Activated naive CD8-positive, alpha-beta T cell treated with anti-CD3 and anti-CD28 coated beads for 36 hours (primary cell): ENCODE measurements around the gene LPCAT2. TPM values are rescaled to one million over a fixed set of nuclear protein-coding genes. Genes with fewer than 3 reads are reported as not detected.
"Not testable (repeated sequence)": the region's sequence is repeated elsewhere in the genome, so short reads cannot be mapped to it uniquely, and the experiment has no call there.

Experiments used
- DNase-seq: peaks from one replicate; pipeline ENCODE4 v3.0.0; 2021
- H3K27ac Mint-ChIP-seq: one replicate; pipeline ENCODE4 v1.8.0; 2022; ENCODE audit warnings: mild to moderate bottlenecking, moderate library complexity, mixed read lengths
- H3K27me3 Mint-ChIP-seq: one replicate; pipeline ENCODE4 v1.8.0; 2022; ENCODE audit warnings: mild to moderate bottlenecking, mixed read lengths
- H3K36me3 Mint-ChIP-seq: one replicate; pipeline ENCODE4 v1.8.0; 2021; ENCODE audit warnings: mild to moderate bottlenecking, mixed read lengths
- H3K4me1 Mint-ChIP-seq: one replicate; pipeline ENCODE4 v1.8.0; 2021; ENCODE audit warnings: mixed read lengths
- H3K4me3 Mint-ChIP-seq: one replicate; pipeline ENCODE4 v1.8.0; 2022; ENCODE audit warnings: mild to moderate bottlenecking, moderate library complexity, mixed read lengths
- H3K9me3 Mint-ChIP-seq: one replicate; pipeline ENCODE4 v1.8.0; 2022; ENCODE audit warnings: mixed read lengths
- total RNA-seq, 2 experiments: library from RNA; stranded (reverse); gene quantifications; one replicate each; pipeline ENCODE4 v1.2.3, GENCODE V29; 2021

LPCAT2 gene
- total RNA-seq, 2 experiments from 2014 or later = 0.08 to 0.29 TPM

DNA sequence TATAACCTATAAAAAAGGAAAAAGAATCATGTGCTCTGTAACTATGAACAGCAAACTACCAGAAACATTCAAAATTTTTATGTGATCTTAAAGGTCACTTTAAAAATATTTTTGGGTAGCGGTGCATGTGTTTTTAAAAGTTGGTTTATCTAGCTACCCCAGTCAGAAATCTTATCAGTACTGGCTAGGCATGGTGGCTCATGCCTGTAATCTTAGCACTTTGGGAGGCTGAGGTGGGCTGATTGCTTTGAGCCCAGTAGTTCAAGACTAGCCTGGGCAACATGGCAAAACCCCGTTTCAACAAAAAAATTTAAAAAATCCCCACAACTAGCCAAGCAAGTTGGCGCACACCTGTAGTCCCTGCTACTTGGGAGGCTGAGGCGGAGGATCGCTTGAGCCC, 61.3 kb downstream of the LPCAT2 start:
- no peaks in the 10 kb centered on the region for H3K36me3 Mint-ChIP-seq
- no peaks in the 10 kb centered on the region for H3K4me1 Mint-ChIP-seq
- no peaks in the 10 kb centered on the region for H3K27me3 Mint-ChIP-seq
- no peak overlapping the region for H3K27ac Mint-ChIP-seq
- no peak for DNase-seq
- H3K9me3 Mint-ChIP-seq = no peaks in the 10 kb centered on the region
- H3K4me3 Mint-ChIP-seq = no peak overlapping the region

DNA sequence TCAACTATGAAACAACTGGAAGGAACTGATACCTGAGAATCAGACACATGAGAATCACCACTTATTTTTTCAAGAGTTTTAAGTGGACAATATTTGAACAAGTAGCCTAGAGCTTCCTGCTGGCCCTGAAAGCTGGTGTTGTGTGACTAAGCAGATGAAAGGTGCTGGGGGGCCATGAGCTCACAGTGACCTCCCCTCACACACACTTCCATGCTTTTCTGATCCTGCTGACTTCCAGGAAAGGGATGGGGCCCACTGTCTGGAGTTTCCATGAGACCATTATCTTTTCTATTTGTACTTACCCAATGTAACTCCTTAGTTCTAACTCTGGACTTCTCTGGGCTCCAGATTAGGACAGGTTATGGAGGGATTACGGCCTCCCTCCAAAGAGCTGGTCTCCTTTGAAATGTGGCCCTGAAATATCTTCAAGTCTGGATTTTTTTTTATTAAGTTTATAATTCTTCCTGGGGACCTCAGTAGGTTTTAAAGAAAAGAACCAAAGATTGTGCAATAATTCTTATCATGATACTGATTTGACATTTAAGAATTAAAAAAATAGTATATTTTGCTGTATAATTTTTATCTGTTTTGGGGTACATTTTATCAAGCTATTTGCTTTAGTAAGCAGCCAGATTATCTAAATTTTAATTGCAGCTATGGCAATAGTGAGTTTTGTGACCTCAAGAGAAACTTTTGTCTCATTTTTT, 62.5 kb downstream of the LPCAT2 start:
- H3K9me3 Mint-ChIP-seq = no peaks in the 10 kb centered on the region
- no peaks in the 10 kb centered on the region for H3K36me3 Mint-ChIP-seq
- H3K27ac Mint-ChIP-seq = no peak overlapping the region
- H3K27me3 Mint-ChIP-seq = no peaks in the 10 kb centered on the region
- H3K4me3 Mint-ChIP-seq = no peak overlapping the region
- DNase-seq = no peak
- no peaks in the 10 kb centered on the region for H3K4me1 Mint-ChIP-seq

DNA sequence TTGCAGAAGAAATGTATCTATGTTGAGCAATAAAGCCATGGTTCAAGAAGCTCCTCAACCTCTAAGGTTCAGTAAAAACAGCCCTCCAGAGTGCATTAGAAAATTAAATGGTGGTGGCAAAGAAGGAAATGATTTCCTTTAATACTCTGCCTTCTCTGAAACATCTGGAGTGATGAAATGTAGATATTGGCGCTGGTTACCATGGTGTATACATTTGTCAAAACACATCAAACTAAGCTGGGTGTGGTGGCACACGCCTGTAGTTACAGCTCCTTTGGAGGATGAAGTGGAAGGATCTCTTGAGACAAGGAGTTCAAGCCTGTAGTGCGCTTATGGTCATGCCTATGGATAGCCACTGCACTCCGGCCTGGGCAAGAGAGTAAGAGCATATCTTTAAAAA, 63.6 kb downstream of the LPCAT2 start:
- no peak for DNase-seq
- H3K4me1 Mint-ChIP-seq = no peaks in the 10 kb centered on the region
- no peak overlapping the region for H3K4me3 Mint-ChIP-seq
- H3K36me3 Mint-ChIP-seq = no peaks in the 10 kb centered on the region
- H3K27ac Mint-ChIP-seq = no peak overlapping the region
- H3K9me3 Mint-ChIP-seq = no peaks in the 10 kb centered on the region
- no peaks in the 10 kb centered on the region for H3K27me3 Mint-ChIP-seq

DNA sequence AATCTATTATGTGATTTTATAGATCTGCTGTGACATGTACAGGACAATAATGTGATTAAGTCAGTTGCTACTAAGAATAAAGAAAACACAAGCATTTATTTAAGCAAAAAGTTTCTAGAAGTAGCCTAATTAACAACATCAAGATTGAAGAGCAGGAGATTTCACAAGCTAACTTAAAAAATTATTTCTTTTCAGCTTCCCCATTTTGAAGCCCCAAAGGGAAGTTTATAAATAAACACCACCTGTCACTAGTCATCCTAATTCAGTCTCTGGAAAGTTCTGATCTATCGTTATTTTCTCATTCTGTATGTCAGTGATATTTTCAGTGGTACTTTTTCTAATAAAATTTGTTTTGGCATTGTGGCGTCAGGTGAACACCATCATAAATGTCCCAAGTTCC, 65.9 kb downstream of the LPCAT2 start:
- DNase-seq = no peak
- Mint-ChIP-seq H3K9me3 (no peaks in the 10 kb centered on the region), H3K36me3 (no peaks in the 10 kb centered on the region), H3K4me1 (no peaks in the 10 kb centered on the region), H3K27ac (no peak overlapping the region), H3K27me3 (no peaks in the 10 kb centered on the region), H3K4me3 (no peak overlapping the region)

DNA sequence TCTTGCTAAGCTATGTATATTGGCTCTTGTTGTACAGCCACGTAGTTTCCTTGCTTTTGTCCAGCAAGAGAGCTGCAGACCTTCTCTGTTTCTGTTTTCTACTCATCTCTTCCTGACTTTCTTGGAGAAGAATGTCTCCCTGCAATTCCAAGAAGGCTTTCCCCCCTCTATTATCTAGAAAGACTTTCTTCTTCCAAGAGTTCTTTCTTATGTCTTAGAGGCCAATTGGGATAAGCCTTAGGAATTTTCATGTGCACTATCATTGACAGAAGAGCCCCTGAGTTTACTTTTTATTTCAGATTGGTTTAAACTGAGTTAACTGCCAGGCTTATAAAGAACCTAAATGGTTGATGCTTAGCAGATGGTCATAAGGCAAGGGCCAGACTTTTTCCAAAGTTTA, 66.6 kb downstream of the LPCAT2 start:
- H3K27me3 Mint-ChIP-seq = no peaks in the 10 kb centered on the region
- no peaks in the 10 kb centered on the region for H3K9me3 Mint-ChIP-seq
- H3K4me3 Mint-ChIP-seq = no peak overlapping the region
- H3K4me1 Mint-ChIP-seq = no peaks in the 10 kb centered on the region
- no peak for DNase-seq
- H3K27ac Mint-ChIP-seq = no peak overlapping the region
- H3K36me3 Mint-ChIP-seq = no peaks in the 10 kb centered on the region

DNA sequence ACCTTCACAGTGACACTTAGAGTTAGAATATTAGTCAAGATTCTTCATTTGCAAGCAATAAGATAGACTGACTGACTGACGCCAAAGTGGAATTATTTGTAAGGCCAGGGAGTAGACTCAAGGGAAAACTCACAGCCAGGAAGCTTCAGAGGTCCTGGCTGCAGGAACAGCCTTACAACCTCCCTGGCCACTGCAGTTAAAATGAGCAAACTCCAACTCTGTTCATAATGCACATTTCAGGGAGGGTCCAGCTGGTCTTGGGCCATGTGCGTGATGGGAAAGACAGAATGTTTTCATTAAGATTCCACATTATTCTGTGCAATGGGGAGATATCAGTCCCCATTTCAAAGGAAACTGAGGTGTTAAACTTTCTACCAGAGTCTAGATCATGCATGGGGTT, 67.5 kb downstream of the LPCAT2 start:
- Mint-ChIP-seq H3K4me3 (no peak overlapping the region), H3K36me3 (no peaks in the 10 kb centered on the region), H3K9me3 (no peaks in the 10 kb centered on the region), H3K27me3 (no peaks in the 10 kb centered on the region), H3K27ac (no peak overlapping the region), H3K4me1 (no peaks in the 10 kb centered on the region)
- DNase-seq = no peak

DNA sequence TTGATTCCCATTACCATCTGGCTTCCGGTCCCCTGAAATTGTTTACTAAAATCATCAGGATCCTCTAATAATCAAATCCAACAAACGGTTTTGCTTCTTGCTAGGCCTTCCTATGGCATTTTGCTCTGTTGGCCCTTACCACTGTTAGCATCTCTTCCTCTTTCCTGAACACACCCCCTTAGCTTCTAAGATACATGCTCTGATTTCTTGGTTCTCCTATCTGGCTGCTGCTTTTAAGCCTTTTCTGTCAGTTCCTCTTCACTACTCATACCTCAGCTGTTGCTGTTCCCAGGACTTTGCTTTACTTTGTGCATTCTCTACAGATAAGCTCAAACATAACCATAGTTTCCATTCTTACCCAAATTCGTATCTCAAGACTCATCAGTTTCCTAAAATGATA, 69.0 kb downstream of the LPCAT2 start:
- Mint-ChIP-seq H3K4me1 (no peaks in the 10 kb centered on the region), H3K4me3 (no peak overlapping the region), H3K9me3 (no peaks in the 10 kb centered on the region), H3K36me3 (no peaks in the 10 kb centered on the region), H3K27me3 (no peaks in the 10 kb centered on the region), H3K27ac (no peak overlapping the region)
- no peak for DNase-seq

DNA sequence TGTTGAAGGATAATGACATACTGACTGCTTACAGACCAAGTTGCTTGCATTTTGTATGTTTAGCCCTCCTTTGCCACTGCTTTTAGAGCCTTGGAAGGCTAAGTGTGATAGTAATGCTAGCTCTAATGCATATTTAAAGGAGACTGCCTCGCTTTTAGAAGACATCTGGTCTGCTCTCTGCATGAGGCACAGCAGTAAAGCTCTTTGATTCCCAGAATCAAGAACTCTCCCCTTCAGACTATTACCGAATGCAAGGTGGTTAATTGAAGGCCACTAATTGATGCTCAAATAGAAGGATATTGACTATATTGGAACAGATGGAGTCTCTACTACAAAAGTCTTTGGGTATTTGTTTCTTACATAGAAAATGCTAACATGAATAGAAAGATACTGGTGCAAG, 76.8 kb downstream of the LPCAT2 start:
- no peaks in the 10 kb centered on the region for H3K36me3 Mint-ChIP-seq
- no peak overlapping the region for H3K4me3 Mint-ChIP-seq
- no peak overlapping the region for H3K27ac Mint-ChIP-seq
- no peaks in the 10 kb centered on the region for H3K27me3 Mint-ChIP-seq
- no peaks in the 10 kb centered on the region for H3K9me3 Mint-ChIP-seq
- H3K4me1 Mint-ChIP-seq = no peaks in the 10 kb centered on the region
- no peak for DNase-seq

DNA sequence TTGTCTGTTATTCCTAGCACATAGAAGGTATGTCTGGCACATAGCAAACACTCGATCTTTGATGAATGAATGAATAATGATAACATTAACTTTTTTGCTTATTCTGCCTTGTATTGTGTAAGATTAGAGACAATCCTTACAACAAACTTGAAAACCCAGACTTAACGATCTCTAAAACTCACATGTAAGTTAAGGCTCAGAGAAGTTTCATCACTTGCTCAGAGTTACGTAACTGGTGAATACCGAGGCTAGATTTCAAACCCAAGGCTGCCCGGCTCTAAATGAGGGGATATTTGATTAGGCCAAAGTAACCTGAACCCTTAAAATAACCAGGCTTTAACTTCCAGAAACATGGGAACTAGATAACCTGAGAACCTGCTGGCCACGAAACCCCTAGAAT, 79.9 kb downstream of the LPCAT2 start:
- Mint-ChIP-seq H3K27me3 (peaks cover 14% of the 10 kb centered on the region), H3K36me3 (no peaks in the 10 kb centered on the region), H3K4me1 (no peaks in the 10 kb centered on the region), H3K4me3 (no peak overlapping the region), H3K27ac (no peak overlapping the region), H3K9me3 (no peaks in the 10 kb centered on the region)
- no peak for DNase-seq

DNA sequence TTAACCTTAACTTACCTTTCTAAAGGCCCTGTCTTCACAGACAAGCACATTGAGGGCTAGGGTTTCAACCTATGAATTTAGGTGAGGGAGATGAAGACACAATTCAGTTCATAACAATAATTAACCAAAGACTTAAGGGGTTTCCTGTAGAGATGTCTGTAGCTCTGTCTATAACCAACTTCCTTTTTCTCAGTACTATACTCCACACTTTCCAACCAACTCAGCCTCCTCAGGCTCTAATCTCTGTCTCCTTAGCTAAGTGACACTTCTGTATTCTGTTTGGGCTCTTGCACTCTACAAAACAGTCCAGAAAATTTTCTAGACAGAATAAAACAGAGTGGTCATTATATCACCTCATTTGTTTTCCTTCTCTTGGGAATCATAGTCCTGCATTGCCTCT, 83.4 kb downstream of the LPCAT2 start:
- DNase-seq = no peak
- Mint-ChIP-seq H3K36me3 (no peaks in the 10 kb centered on the region), H3K4me1 (no peaks in the 10 kb centered on the region)

DNA sequence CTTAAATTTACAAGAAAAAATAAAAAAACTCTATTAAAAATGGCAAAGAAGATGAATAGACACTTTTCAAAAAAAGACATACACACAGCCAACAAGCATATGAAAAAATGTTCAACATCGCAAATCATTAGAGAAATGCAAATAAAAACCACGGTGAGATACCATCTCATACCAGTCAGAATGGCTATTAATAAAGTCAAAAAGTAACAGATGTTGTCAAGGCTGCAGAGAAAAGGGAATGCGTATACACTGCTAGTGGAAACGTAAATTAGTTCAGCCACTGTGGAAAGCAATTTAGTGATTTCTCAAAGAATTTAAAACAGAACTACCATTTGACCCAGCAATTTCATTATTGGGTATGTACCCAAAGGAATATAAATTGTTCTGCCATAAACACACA, 89.1 kb downstream of the LPCAT2 start:
- Mint-ChIP-seq H3K4me1 (no peaks in the 10 kb centered on the region), H3K27ac (no peak overlapping the region), H3K36me3 (no peaks in the 10 kb centered on the region)

More for the DNA sequence above, 83.4 kb downstream of the LPCAT2 start:
- no peak overlapping the region for H3K27ac Mint-ChIP-seq
- H3K27me3 Mint-ChIP-seq = peaks cover 23% of the 10 kb centered on the region
- H3K4me3 Mint-ChIP-seq = no peak overlapping the region
- H3K9me3 Mint-ChIP-seq = no peaks in the 10 kb centered on the region

DNA sequence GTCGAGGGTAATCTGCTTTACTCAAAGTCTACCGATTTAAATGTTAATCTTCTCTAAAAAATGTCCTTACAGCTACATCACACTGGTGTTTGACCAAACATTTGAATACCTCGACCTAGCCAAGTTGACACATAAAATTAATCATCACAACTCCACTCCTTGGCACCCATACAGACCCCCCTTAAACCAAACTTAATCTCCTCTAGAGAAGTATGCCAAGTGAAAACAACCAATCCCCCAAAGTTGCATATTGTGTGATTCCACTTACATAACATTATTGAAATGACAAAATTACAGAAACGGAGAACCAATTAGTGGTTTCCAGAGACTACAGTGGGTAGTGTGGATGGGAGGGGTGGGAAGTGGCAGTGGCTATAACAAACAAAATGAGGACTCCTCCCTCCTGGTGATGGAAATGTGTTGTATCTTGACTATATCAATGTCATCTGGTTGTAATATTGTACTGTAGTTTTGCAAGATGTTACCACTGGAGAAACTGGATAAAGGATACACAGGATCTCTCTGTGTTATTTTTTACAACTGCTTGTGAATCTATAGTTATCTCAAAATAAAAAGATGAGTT, 97.0 kb downstream of the LPCAT2 start:
- no peak for DNase-seq
- no peak overlapping the region for H3K27ac Mint-ChIP-seq
- H3K9me3 Mint-ChIP-seq = no peaks in the 10 kb centered on the region
- H3K36me3 Mint-ChIP-seq = no peaks in the 10 kb centered on the region
- no peaks in the 10 kb centered on the region for H3K4me1 Mint-ChIP-seq
- H3K27me3 Mint-ChIP-seq = peaks cover 7% of the 10 kb centered on the region
- H3K4me3 Mint-ChIP-seq = no peak overlapping the region

More for the DNA sequence above, 89.1 kb downstream of the LPCAT2 start:
- no peak overlapping the region for H3K4me3 Mint-ChIP-seq
- H3K27me3 Mint-ChIP-seq = peaks cover 18% of the 10 kb centered on the region
- DNase-seq = no peak
- H3K9me3 Mint-ChIP-seq = peaks cover 1% of the 10 kb centered on the region

DNA sequence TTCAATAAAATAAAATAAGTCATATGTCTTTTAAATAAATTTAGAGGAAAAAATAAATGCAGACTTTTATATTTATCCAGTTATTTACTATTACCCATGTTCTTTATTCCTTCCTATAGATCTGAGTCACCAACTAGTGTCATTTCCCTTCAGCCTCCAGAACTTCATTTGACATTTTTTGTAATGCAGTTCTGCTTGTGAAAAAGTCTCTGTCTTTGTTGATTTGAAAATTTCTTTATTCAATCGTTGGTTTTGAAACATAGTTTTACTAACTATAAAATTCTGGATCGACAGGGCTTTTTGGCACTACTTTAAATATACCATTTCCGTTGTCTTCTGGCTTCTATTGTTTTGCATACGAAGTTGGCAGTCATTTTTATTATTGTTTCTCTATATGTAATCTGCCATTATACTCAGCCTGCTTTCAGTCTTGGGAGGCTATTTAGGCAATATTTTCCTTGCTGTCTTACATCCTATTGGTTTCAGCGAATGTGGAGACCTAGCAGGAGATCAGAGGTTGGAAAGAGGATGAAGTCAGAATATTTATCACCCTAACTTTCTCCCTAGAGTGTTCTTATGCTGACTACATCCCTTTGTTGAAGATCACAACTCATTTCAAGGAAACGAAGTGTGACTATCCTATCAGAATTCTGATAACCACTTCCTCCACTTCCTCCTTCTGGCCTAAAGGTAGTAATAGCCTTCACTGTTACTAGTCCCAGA, 104.9 kb downstream of the LPCAT2 start:
- H3K36me3 Mint-ChIP-seq = peaks cover 1% of the 10 kb centered on the region
- H3K27ac Mint-ChIP-seq = no peak overlapping the region
- peaks cover 19% of the 10 kb centered on the region for H3K27me3 Mint-ChIP-seq
- H3K9me3 Mint-ChIP-seq = peaks cover 1% of the 10 kb centered on the region
- DNase-seq = no peak
- H3K4me3 Mint-ChIP-seq = no peak overlapping the region
- H3K4me1 Mint-ChIP-seq = no peaks in the 10 kb centered on the region

DNA sequence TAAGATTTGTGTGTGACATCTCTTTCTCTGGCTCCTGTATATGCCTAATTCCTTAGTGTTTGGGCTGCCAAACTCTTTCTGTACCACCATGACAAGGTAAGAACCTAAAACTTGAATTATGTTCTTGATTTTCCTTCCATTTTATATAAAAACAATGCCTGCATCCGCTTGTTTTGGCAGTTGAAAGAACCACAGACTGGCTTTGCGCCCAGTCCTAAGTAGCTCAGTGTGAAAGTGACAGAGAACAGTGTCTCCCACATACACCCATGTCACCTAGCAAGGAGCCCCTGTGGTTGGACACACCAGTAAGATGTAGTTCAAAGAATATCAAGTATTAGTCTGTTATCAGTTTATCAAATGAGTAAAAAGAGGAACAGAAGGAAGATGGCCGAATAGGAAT, 106.2 kb downstream of the LPCAT2 start:
- H3K27me3 Mint-ChIP-seq = peaks cover 19% of the 10 kb centered on the region
- DNase-seq = no peak
- H3K4me1 Mint-ChIP-seq = no peaks in the 10 kb centered on the region
- H3K27ac Mint-ChIP-seq = no peak overlapping the region
- H3K9me3 Mint-ChIP-seq = peaks cover 1% of the 10 kb centered on the region
- peaks cover 1% of the 10 kb centered on the region for H3K36me3 Mint-ChIP-seq
- H3K4me3 Mint-ChIP-seq = no peak overlapping the region

DNA sequence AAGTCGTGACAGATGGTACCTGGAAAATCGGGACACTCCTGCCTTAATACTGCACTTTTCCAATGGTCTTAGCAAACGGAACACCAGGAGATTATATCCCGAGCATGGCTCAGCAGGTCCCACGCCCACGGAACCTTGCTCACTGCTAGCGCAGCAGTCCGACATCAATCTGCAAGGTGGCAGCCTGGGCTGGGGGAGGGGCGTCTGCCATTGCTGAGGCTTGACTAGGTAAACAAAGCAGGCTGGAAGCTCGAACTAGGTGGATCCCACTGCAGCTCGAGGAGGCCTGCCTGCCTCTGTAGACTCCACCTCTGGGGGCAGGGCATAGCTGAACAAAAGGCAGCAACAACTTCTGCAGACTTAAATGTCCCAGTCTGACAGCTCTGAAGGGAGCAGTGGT, 106.8 kb downstream of the LPCAT2 start:
- H3K4me1 Mint-ChIP-seq, H3K9me3 Mint-ChIP-seq, DNase-seq, H3K36me3 Mint-ChIP-seq, H3K4me3 Mint-ChIP-seq, H3K27ac Mint-ChIP-seq: not testable (repeated sequence)
- H3K27me3 Mint-ChIP-seq = peaks cover 19% of the 10 kb centered on the region

DNA sequence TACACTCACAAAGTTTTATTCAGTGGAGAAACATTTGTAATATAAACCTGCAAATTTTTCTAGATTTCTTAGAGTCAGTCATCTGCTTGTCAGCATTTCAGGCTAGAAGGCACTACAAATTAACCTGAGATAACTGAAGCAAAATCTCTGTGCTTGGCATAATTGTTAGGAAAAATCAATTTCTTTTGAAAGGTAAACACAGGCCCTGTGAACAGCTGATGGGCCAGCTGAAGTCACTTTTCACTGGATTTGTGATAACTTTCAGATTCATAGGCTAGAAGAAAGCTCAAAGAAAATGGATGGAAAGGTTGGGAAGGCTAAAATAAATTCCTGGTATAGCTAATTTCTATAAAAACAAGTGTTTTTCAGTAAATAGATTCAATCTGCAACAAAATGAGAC, 112.9 kb downstream of the LPCAT2 start:
- Mint-ChIP-seq H3K4me3 (no peak overlapping the region), H3K36me3 (no peaks in the 10 kb centered on the region), H3K4me1 (no peaks in the 10 kb centered on the region), H3K27ac (no peak overlapping the region), H3K9me3 (peaks cover 3% of the 10 kb centered on the region), H3K27me3 (peaks cover 6% of the 10 kb centered on the region)
- no peak for DNase-seq
